SU-DHL-6 (cell line): Measurements from ENCODE around the gene FH.

ENCODE experiments used
- H2AFZ ChIP-seq: fragments of 200-600 bp; sonication (generic); 2 replicates; pipeline ENCODE4 v1.6.1; 2014; ENCODE audit warnings: low read depth, mild to moderate bottlenecking, moderate library complexity, mixed read lengths, antibody characterized with exemption, low read length; ENCODE audit not compliant: severe bottlenecking
- H3F3A ChIP-seq: fragments of 200-600 bp; shearing (Covaris generic); 2 replicates; pipeline ENCODE4 v1.6.0; 2016; ENCODE audit warnings: antibody characterized with exemption, mild to moderate bottlenecking; ENCODE audit not compliant: insufficient read depth
- H3K27ac ChIP-seq: fragments of 200-600 bp; sonication (generic); 2 replicates; pipeline ENCODE4 v1.5.1; 2016; ENCODE audit warnings: low read depth, mild to moderate bottlenecking, low read length, moderate library complexity, mixed read lengths
- H3K27me3 ChIP-seq: fragments of 200-600 bp; sonication (generic), shearing (Covaris generic); 2 replicates; pipeline ENCODE4 v1.6.0; 2014; ENCODE audit warnings: mild to moderate bottlenecking, low read length
- H3K36me3 ChIP-seq: fragments of 200-600 bp; sonication (generic); 2 replicates; pipeline ENCODE4 v1.6.1; 2014; ENCODE audit warnings: mild to moderate bottlenecking, low read length, mixed read lengths
- H3K4me2 ChIP-seq: fragments of 300-600, 200-600 bp; shearing (Covaris generic), sonication (generic); 2 replicates; pipeline ENCODE4 v1.6.0; 2014; ENCODE audit warnings: low read length, low read depth, mild to moderate bottlenecking; ENCODE audit not compliant: poor library complexity, severe bottlenecking
- H3K4me3 ChIP-seq: fragments of 200-600 bp; sonication (generic); 2 replicates; pipeline ENCODE4 v1.5.1; 2014; ENCODE audit warnings: antibody characterized with exemption, low read length, mild to moderate bottlenecking, mixed read lengths; ENCODE audit not compliant: insufficient read depth, poor library complexity, severe bottlenecking
- H3K79me2 ChIP-seq: fragments of 200-600 bp; sonication (generic); 2 replicates; pipeline ENCODE4 v1.6.1; 2014; ENCODE audit warnings: mild to moderate bottlenecking, low read length, moderate library complexity; ENCODE audit not compliant: insufficient read depth
- H3K9ac ChIP-seq: fragments of 200-600 bp; sonication (generic); 2 replicates; pipeline ENCODE4 v1.7.0; 2014; ENCODE audit warnings: mild to moderate bottlenecking, low read length
- H3K9me2 ChIP-seq: fragments of 200-600 bp; sonication (generic); replicated peaks from 2 replicates; pipeline ENCODE4 v1.6.1; 2014; ENCODE audit warnings: low read length; ENCODE audit not compliant: insufficient read depth
- H3K9me3 ChIP-seq: fragments of 200-600 bp; sonication (generic); 2 replicates; pipeline ENCODE4 v1.6.1; 2014; ENCODE audit warnings: low read length, mixed read lengths; ENCODE audit not compliant: insufficient read depth
- H4K20me1 ChIP-seq: fragments of 200-600 bp; sonication (generic); 2 replicates; pipeline ENCODE4 v1.6.1; 2014; ENCODE audit warnings: low read depth, mild to moderate bottlenecking, antibody characterized with exemption, low read length, moderate library complexity, mixed read lengths
- EZH2phosphoT487 ChIP-seq: fragments of 200-600 bp; sonication (generic), shearing (Covaris generic); conservative IDR thresholded peaks from 2 replicates; pipeline ENCODE4 v1.6.1; 2018; ENCODE audit warnings: mild to moderate bottlenecking, antibody characterized with exemption, low read length, moderate library complexity, mixed read lengths
- TF ChIP-seq, protein P1 (sequence below): fragments of 200-600 bp; sonication (generic); IDR thresholded peaks from one replicate; pipeline ENCODE4 v1.5.1; 2017; ENCODE audit warnings: antibody characterized with exemption, mild to moderate bottlenecking, low read length, moderate library complexity; ENCODE audit not compliant: insufficient read depth, poor library complexity, severe bottlenecking

Gene FH

DNA sequence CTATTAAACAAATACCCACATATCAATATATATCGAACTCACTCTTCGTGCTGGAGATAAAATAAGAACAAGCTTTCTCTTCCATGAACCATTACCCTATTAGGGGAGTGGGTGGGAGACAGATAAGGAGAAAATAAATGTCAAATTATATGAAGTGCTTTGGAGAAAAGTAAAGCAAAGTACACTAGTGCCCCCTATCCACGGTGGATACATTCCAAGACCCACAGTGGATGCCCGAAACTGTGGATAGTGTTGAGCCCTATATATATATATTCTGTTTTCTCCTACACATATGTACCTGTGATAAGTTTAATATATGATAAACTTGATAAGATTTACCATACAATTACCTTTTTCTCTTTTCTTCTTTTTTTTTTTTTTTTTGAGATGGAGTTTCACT lies 54.6 kb downstream of the FH start:
- Histone ChIP-seq H3K36me3 (no peaks in the 10 kb centered on the region), H4K20me1 (no peaks in the 10 kb centered on the region), H3K79me2 (no peaks in the 10 kb centered on the region), H3F3A (no peaks in the 10 kb centered on the region), H3K4me3 (no peak overlapping the region), H3K27ac (no peak overlapping the region), H3K4me2 (no peak overlapping the region), H3K27me3 (no peaks in the 10 kb centered on the region), H2AFZ (no peak overlapping the region), H3K9me2 (no peaks in the 10 kb centered on the region), H3K9me3 (no peaks in the 10 kb centered on the region), H3K9ac (no peak overlapping the region)
- TF ChIP-seq, protein P1, sequence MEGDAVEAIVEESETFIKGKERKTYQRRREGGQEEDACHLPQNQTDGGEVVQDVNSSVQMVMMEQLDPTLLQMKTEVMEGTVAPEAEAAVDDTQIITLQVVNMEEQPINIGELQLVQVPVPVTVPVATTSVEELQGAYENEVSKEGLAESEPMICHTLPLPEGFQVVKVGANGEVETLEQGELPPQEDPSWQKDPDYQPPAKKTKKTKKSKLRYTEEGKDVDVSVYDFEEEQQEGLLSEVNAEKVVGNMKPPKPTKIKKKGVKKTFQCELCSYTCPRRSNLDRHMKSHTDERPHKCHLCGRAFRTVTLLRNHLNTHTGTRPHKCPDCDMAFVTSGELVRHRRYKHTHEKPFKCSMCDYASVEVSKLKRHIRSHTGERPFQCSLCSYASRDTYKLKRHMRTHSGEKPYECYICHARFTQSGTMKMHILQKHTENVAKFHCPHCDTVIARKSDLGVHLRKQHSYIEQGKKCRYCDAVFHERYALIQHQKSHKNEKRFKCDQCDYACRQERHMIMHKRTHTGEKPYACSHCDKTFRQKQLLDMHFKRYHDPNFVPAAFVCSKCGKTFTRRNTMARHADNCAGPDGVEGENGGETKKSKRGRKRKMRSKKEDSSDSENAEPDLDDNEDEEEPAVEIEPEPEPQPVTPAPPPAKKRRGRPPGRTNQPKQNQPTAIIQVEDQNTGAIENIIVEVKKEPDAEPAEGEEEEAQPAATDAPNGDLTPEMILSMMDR: no peak
- TF ChIP-seq EZH2phosphoT487: no peak

DNA sequence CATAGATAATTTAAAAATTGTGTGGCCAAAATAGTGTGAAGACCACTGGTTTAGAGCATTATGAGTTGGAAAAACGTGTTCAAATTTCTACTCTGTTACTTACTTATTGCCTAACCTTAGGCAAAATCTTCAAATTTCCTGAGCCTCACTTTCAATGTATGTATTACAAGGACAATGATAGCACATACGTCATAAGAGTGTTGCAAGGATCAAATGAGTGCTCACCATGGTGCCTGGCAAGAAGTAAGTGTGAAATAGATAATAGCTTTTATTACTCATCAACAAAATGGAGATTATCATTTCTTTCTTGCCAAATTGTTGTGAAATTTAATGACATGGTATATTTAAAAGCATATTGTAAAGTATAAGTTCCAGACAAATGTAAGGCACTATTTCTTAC lies 57.2 kb downstream of the FH start:
- H3K4me2 ChIP-seq: no peak overlapping the region

DNA sequence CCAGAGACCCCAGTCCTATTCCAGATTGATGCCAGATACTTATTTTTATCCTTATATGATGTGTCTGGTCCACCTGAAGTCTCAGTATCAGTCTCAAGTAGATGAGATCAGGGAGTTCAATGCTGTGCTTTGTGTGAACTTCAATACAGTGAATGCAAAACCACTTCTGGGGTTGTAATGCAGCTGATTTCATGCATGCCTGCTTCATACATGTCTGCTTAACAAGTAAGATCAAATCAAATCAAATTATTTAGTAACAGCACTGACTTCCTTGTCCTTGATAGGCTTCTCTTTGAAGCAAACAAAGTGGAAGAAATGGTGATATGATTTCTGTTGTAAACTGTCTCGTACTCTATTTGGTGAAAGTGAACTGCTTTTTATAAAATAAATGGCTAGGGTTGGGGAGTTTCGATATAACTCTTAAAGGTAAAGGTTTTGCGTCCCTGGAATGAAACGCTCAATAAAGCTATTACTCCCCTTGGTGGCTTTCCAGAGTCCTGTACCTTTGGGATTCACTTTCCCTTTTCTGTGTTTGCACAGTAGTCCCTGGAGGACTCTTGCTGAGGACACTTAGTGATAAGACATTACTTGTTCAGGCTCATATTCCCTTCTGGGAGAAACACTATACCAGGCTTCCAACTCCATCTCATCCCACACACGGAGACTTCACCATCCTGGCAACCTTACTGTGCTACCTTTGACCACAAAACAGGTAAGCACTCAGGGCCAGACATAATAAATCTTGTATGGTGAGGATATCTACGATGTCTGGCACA lies 59.3 kb downstream of the FH start:
- H3K9ac ChIP-seq: no peak overlapping the region
- H3K4me3 ChIP-seq: no peak overlapping the region
- no peaks in the 10 kb centered on the region for H3K36me3 ChIP-seq
- no peaks in the 10 kb centered on the region for H3F3A ChIP-seq
- H3K27ac ChIP-seq: no peak overlapping the region
- H3K27me3 ChIP-seq: no peaks in the 10 kb centered on the region
- no peak for TF ChIP-seq EZH2phosphoT487
- TF ChIP-seq, protein P1: no peak
- H3K9me3 ChIP-seq: no peaks in the 10 kb centered on the region
- H3K79me2 ChIP-seq: no peaks in the 10 kb centered on the region
- H4K20me1 ChIP-seq: no peaks in the 10 kb centered on the region
- H3K9me2 ChIP-seq: no peaks in the 10 kb centered on the region
- no peak overlapping the region for H2AFZ ChIP-seq
- H3K4me2 ChIP-seq: no peak overlapping the region

More for the DNA sequence above, 57.2 kb downstream of the FH start:
- Histone ChIP-seq H3K4me3 (no peak overlapping the region), H3K79me2 (no peaks in the 10 kb centered on the region), H3K27ac (no peak overlapping the region), H4K20me1 (no peaks in the 10 kb centered on the region), H3K9ac (no peak overlapping the region), H3K36me3 (no peaks in the 10 kb centered on the region), H3K27me3 (no peaks in the 10 kb centered on the region), H2AFZ (no peak overlapping the region), H3F3A (no peaks in the 10 kb centered on the region), H3K9me2 (no peaks in the 10 kb centered on the region), H3K9me3 (no peaks in the 10 kb centered on the region)
- TF ChIP-seq, protein P1: no peak
- TF ChIP-seq EZH2phosphoT487: no peak
